ENCODE measurements around the gene WDFY2.

Gene WDFY2

DNA sequence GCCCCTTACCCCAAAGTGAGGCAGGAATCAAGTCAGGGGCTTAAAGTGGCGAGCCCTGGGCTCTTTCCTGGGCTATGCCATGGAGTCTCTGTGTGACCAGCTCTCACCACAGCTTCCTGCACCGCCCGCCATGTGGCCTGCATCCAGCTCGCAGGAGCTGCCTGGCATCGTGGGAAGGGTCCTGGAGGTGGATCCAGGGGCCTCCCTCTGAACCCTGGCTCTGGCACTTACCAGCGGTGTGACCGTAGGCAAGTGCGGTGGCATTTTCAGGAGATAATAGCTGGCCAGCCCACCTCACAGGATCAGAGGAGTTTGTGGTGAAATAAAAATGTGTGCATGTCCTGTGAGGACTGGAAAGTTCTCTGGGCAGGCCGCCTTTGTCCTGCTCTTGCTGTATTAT lies 193.7 kb downstream of the WDFY2 start:
- no peak for DNase-seq

DNA sequence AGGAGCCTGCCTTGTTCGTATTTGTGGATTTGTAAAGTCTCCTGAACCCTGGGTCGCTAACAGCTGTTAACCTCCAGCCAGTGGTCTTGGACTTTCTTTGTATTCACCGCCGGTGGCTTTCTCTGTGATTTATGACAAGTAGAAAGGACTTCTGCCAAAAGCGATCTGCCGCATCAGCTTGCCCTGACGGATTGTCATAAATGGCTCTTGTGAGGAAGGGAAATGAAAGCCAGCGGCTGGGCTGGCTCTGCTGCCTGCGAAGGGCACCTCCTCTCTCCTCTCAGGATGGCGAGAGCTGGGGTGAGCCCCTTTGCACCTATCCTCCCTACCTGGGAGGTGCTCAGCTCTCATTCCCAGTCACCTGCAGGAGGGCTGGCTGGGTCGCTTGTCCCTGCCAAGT lies 194.1 kb downstream of the WDFY2 start:
- DNase-seq, result no peak

DNA sequence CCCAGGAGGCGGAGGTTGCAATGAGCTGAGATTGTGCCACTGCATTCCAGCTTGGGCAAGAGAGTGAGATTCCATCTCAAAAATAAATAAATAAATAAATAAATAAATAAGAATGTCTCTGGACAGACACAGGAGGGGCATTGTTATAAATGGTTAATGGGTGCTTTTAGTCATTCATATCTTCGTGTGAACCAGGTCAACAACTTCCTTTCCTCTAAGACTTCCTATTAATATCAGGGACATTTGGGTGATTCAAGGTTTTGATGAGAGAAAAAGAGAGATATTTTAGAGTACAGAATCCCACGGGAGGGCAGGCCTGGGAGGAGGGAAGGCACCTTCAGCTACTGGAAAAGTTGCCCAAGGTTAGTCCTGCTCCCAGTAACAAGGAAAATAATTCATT lies 195.8 kb downstream of the WDFY2 start:
- DNase-seq, result no peak

DNA sequence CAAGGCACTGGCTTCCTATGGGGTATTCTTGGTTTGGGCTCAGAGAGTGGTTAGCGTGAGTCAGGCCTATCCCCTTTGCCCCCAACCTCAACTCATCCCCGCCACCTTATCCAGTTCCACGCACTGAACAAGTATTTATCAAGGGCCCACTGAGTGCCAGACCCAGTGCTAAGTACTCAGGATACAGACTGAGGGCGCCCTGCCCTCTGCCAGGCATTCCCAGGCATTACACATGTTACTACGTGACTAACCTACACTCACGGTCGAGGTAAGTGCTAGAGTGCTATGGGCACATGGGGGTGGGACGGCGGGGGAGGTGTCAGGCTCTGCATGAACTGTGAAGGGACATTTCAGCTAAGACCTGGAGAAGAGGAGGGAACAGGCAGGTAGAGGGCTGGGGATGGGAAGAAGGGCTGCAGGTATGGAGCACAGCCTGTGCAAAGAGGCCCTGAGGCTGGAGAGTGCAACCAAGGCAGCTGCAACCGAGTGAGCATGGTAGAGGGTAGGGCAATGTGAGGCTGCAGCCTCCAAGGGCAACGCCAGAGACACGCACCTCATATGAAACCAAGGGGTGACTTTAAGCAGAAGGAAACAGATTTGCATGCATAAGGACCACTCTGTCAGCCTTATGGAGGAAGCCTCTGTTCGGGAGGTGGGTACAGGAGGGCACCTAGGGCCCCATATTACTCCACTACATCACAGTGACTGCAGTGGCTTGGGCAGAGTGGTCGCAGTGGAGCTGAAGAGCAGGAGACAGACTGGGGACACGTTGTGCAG lies 197.2 kb downstream of the WDFY2 start:
- DNase-seq, result no peak

DNA sequence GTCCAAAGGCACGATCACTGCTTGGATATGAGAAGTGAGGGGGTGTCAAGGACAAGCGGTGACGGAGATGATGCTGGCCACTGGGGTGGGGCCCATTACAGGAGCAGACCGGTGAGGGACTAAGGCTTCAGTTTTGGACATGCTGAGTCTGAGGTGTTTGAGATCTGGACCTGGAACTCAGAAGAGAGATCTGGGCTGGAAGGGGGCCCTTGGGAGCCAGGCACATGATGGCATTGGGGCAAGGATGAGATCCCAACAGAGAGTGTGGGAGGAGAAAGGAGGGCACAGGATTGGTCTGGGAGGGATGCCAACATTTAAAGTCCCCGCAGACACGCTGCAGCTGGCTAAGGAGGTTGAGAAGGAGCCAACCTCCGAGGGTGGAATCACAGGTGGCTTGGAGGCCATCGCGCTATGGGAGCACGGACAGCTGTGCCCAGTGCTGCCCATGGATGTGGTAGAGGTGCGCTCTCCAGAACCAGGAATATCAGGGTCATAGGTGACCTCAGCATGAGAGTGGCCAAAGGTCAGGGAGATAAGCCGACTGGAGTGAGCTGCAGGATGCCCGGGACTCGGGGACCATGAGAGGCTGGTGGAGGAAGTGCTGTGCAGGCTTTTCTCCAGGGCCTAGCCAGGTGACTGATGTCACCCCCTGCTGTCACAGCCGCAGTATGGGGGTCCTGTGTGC lies 197.9 kb downstream of the WDFY2 start:
- no peak for DNase-seq

DNA sequence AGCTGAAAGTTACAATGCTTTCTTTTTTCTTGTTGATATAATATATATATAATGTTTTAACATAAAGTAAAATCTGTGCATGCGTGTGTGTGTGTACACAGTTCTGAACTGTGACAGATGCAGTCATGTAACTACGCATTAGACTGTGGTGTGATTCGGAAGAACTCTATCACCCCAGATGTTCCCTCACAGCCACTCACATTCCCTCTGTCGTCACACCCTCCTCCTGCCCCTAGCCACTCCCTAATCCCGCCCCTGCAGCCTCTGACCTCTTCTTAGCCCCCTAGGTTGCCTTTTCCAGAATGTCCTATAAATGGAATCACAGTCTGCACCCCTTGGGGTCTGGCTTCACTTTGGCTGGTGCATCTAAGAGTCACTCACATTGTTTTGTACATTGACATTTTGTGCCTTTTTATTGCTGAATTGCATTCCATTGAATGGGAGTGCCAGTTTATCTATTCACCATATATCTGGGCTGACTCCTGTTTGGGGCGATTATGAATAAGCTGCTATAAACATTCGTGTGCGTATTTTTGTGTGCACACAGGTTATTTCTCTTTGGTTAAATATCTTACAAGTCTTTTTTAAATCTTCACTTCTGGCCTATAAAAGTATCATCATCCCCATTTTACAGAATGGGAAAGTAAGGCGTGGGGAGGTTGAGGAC lies 199.3 kb downstream of the WDFY2 start:
- no peak for DNase-seq

DNA sequence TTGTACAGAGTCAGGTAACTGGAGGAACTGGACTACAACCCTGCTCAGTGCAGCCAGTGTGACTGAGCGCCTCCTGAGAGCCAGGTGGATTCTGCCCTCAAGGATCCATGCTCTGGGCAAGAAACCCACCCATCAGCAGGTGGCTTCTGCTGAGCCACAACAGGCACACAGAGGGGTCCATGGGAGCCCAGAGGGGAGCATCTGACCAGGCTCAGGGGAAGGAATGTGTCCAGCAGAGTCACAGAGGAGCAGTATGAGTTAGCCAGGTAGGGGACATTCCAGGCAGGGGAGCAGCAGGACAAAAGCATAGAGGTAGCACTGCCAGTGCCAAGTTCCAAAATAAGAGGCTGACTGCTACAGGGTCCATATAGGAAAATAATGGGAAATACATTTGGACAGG lies 199.8 kb downstream of the WDFY2 start:
- no peak for DNase-seq

DNA sequence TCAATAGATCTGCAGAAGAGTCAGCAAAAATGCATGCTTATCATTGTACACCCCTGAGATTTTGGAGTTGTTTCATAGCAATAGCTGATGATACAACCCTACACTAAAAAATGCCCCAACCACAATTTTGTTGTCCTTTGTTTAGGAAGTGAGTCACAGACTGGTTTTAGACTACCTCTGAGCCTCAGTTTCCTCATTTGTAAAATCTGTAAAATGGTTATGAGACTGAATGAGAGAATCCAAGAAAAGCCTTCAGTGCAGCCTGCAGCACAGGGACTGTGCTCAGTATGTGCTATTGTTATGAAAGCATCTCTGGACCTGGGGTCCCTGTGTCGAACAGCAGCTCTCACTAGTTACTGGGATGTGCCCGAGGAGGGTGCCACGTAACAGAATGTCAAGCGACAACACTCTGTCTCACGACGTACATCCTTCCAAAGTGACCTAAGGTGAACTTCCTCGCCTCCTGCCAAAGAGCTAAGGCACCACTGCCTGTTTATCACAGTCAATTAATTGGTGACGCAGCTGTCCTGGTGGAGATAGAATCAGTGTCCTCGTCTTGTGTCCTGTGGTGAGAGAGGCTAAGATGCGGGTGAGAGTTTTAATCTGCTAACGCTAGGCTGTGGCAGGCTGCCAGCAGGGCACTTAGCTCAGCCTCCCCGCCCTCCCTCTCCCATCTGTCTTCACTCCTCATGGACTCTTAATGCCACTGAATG lies 201.6 kb downstream of the WDFY2 start:
- DNase-seq, result no peak

DNA sequence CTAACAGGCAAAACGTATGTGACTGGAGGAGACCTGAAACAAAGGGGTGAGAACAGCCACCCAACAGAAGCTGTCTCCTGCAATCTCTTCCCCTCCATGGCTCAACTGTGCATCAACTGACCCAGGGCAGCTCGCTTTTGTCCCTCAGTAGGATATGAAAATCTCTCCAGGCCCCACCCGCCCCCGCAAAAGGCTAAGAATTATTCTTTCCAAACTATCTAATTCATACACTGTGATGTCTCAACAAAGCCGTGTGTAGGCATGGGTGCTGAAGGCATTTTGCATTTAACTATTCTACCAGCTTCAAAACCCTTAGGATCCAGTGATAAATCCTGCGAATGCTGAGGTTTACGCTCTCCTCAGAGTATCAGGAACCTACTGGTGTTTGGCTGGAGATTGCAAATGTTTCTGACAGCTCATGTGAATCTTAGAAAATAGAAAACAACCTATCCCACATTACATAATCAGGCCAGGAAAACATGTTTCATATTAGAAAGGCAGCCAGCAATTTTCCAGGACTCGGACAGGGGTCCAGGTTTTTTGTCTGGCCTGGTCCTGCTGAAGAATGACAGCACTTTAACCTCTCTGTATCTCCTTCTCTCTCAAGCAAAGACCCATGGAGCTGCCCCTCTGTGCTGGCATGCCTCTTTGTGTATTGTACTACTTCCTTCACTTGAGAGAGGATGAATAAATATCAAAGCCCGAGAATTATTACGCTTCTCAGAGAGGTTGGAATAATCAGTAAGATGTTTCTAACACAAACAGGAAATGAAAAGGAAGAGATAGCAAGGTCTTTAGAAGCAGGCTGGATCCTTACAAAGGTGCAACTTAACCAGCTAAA lies 202.4 kb downstream of the WDFY2 start:
- DNase-seq, result no peak

DNA sequence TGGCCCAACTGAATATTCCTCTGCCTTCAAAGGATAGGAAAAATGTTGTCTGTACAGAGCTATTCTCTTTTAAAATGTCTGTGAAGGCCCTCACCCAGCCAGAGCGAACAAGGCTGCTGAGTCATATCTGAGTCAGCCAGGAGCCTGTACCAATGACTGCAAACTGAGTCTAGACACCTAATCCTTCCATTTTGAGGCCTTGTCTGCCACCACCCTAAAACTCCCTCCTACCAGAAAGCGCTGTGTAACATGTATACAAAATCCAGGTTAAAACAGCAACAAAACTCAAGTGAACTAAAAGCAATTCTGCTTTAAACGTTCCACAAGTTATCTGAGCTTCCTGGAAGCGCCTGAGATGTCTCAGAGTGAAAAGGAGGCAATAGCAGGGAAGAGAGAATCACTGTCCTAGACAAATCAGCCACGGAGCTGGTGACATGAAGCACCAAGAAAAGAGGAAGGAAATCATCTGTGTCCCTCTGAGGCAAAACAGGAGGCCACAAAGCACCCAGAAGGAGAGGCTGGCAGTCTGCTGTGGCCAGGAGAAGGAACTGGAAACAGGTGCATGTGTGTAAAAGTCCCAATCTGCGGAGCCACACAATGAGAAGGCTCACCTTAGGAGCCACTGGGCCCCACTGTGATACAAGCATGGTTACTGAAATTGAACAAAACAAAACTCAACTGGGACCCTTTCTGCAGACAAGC lies 209.5 kb downstream of the WDFY2 start:
- peak; percentile 52 to 57 for DNase-seq

DNA sequence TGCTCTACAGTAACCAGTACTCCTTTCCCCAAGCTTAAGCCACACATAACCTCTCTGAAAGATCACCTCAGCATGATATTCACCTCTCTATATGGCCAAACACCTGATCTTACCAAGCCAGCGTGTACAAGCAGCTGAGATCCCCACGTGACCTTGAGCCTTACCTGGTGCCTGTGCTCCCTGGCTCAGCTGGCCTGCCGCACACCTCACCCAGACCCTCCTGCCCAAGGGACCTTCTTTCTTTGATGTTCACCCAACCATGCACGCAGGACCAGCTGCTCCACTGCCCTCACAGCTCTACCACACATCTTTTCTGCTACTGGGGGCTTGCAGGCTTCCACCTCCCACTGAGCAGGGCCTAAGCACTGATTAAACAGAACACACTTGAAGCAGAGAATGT lies 210.7 kb downstream of the WDFY2 start:
- DNase-seq, result no peak

DNA sequence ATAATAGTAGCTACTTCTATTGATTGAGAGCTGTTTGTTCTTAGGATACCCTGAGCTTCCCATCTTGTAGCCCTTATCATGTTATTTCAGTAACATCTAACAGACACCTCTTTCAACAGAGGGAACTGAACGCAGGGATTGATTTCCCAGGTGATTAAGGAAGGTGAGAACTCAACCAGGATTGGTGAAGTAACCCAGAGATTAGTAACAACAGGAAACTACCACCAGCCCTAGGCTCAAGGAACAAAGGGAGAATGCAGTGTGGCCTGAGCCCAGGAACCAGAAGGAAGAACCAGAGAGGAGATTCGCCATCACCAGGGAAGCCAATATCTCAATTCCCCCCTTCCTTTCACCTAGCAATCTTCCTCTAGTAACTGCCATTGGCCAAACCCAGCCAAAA lies 211.2 kb downstream of the WDFY2 start:
- DNase-seq, result no peak

DNA sequence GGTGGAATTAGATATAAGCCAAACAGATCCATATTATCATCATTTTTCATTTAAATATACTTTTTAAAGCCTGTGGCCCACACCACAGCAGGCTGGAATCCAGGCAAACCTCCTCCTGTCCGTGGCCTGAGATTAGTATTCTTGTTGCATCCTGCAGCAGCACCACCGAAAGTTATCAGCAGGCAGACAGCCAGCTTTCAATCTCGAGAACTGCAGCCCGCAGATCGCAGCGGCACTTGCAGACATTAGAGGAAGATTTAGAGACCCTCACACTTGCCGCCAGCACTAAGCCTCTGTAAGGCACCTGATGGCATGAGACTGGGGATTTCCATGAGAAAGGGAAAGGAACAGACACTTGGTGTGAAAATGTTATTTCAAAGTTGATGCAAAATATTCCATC lies 212.3 kb downstream of the WDFY2 start:
- DNase-seq, result no peak

DNA sequence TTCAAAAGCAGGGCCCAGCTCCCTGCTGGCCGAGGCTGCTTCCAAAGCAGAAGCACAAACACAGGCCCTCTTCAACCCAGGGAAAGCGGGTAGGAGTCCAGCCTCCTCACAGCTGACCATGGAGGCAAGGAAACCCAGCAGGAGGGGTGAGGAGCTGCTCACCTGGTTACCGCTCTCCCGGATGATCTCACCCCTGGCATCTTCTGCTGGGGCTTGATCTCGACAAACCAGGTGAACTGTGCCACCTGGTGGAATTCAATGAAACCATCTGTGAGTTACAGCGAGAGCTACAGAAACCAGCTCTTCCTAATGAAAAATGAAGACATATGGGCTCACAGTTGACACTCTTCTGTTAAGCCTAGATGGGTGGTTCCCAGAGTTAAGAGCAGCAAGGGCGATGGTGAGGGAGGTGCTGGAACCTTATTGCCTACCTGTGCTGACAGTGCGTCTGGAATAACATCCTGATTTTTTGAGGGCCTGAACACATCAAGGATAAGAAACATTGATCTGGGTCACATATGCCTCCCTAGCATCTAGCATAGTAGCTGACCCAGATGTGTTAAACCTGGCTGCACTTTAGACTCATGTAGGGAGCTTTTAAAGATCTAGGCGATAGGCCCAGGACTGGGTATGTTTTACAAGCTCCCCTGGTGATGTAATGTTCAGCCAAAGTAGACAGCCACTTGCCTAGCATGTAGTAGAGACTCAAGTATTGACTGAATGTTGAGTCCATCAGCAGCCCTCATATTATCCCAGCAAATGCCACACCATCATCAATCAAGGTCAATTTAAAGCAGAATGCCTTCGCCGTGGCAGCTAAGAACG lies 213.6 kb downstream of the WDFY2 start:
- DNase-seq, result peak; percentile 64 to 69

DNA sequence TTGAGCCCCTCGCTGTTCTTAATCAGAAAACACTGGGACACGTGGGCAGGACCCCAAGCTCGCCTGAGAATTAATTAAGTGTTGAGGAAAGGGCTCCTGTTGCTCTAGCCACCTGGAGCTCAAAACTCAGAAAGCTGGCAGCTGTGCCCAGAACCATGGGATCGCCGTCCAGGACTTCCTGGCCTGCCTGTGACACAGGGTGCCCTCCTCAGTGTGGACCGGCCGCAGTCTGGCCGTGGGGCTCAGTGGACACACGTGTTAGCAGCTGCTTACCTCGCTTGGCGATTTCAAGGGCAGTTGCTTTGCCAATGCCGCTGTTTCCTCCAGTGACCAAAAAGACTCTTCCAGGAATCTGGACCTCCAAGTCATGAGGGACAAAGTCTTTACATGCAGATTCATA lies 215.0 kb downstream of the WDFY2 start:
- no peak for DNase-seq

DNA sequence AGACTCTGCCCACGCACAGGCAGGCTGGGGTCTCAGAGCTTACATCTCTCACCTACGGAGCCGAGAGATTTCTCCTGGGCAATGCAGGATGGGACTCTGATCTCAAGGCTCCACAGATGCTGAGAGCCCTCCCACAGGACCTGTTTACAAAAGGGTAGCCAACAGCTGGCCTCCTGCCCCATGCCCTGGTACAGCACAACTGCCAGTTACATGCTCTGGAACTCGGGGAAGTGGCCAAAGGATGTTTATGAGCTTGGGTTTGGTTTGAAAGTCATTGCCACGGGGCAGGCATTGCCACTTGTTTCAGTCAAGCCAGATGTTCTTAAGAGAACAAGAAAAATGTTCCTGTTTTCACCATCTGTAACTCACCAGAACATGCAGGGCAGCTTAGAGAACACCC lies 216.2 kb downstream of the WDFY2 start:
- DNase-seq, result no peak

DNA sequence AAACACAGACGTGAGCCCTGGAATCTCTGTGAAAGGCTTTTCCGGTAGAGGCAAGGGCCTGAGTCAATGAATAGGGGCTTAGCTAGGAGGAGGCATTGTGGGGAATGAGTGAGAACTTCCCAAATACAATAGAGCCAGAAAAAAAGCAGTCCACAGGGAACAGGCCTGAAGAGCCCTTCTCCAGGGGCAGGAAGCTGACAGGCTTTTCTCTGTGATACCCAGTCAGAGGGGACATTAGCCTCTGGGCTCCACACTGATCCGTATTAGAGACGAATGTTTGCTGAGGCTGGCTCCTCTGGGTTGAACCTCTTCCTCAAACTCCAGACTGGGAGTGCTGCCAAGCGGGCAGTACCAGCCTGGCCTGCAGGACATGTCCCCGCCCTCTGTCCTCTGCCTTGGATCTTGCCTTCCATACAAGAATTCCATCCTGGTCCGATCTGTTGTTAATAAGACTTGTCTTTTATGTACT lies 217.4 kb downstream of the WDFY2 start:
- no peak for DNase-seq

DNA sequence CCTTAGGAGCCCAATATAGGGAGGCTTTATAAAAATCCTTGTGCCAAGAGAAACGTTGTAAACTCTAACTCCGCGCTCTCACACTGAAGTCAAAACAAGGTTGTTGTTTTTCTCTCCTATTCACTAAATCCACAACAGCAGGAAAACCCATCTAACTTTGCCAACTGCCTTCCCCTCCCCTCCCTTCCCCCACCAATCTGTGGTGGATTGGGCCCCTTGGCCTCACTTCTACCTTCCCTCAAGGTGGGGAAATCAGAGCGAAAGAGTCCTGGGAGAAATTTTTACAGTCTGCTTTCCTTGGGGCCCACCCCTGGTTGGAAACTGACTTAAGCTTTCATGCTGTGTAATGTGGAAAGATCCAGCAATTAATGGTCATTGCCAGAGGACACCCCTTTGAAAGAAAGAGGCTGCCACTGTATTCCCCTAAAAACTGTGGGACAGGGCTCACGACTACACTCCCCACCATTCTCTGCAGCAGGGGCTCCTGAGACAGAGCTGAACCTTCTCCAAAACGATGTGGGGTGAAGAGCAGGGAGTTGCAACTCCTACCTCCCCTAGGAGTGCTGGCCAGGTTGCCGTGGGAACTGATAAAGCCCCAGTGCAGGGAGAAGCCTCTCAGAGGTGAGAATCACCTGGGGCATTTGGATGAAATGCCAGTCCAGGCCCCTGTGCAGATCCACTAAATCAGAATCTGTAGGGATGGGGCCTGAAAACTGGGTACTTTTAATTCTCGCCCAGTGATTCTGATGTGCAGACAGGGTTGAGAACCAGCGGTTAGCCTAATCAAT lies 218.6 kb downstream of the WDFY2 start:
- no peak for DNase-seq

DNA sequence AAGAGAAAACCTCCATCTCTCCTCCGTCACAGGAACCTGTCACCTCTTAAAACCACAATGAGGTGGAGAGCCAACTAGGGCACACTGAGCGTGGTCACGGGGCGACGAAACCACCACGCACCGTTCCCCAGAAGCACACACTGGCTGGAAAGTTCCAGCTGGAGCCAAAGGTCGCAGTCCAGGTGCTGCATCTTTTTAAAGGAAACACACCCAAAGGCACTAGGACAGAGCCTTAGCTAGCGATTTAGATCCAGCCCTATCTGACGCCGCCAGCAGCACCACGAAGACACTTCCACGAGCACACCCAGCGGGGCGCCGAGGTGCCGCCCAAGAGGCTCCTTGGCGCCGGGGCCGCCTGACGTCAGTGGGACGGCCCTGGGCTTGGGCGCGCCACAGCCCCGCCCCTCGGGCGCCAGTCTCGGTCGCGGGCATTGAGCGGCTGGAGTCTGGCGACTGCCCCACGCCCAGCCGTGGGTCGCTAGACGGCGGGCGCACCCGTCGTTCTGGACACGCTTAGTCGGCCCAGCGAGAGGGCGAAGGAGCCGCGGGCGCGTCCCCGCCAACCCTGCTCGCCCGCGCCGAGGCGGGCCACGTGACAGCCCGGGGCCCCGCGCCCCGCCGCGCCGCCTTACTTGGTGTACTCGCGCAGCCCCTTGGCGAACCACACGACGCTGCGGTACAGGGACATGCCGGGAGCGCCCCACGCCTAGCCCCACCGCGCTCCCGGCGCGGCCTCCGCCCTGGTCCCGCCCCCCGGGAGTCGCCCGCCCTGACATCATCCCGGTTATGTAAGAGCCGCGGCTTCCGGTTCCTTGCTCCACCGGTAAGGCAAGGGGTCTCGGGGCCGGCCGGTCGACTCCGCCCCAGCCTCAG lies 219.4 kb downstream of the WDFY2 start, which contains the start of gene DHRS12:
TSS of gene DHRS12 (minus strand) at position 742 of the 873 bp plus-strand sequence. CDS start 4,504 bp downstream, outside the sequence.
- peak; percentile 85 to 89 for DNase-seq
